Common myeloid progenitor, CD34-positive (primary cell): ENCODE results near the gene APOO.

Source experiments
- CTCF ChIA-PET: fragments of 350-600 bp; sonication (Branson Sonifier 250); formaldehyde crosslinking; loops from one replicate; lab custom pipeline; 2021; ENCODE audit warnings: antibody characterized with exemption; lab: Charles Lee
- POLR2A ChIA-PET: fragments of 350-600 bp; sonication (Branson Sonifier 250); formaldehyde crosslinking; loops from one replicate; lab custom pipeline; 2021; ENCODE audit warnings: antibody characterized with exemption; lab: Charles Lee
- DNase-seq, 3 donors: peaks; one replicate each; pipeline versions ENCODE4 v3.0.0 to v3.0.0-alpha.2; 2013
- H3K27ac ChIP-seq, 2 experiments: 1 replicate in 1 of 2; 2 replicates in 1 of 2; pipeline ENCODE4 v1.7.0; 2013; ENCODE audit warnings: inconsistent platforms in 2 of 2, low read length in 2 of 2, mild to moderate bottlenecking in 2 of 2, low read depth in 1 of 2, moderate library complexity in 1 of 2; ENCODE audit not compliant: severe bottlenecking in 2 of 2, insufficient read depth in 1 of 2, poor library complexity in 1 of 2
- H3K27me3 ChIP-seq, 5 experiments: replicated peaks in 2 of 5; 1 replicate in 3 of 5; 2 replicates in 2 of 5; pipeline versions ENCODE4 v1.6.1 to v1.7.0; 2013; ENCODE audit warnings: low read length in 4 of 5, mild to moderate bottlenecking in 2 of 5, moderate library complexity in 2 of 5, inconsistent platforms in 1 of 5; ENCODE audit not compliant: insufficient read depth in 5 of 5, control insufficient read depth in 4 of 5
- H3K36me3 ChIP-seq, 4 experiments: 1 replicate in 2 of 4; 2 replicates in 2 of 4; pipeline versions ENCODE4 v1.6.1 to v1.7.0; 2013; ENCODE audit warnings: low read length in 3 of 4, control low read depth in 1 of 4, mild to moderate bottlenecking in 1 of 4; ENCODE audit not compliant: control insufficient read depth in 4 of 4, insufficient read depth in 4 of 4
- H3K4me1 ChIP-seq, 4 experiments: 1 replicate in 3 of 4; 2 replicates in 1 of 4; pipeline versions ENCODE4 v1.6.1 to v1.7.1; 2013; ENCODE audit warnings: low read length in 3 of 4, mild to moderate bottlenecking in 3 of 4, control low read depth in 1 of 4, inconsistent platforms in 1 of 4, moderate library complexity in 1 of 4; ENCODE audit not compliant: control insufficient read depth in 4 of 4, insufficient read depth in 4 of 4; ENCODE audit errors: control extremely low read depth in 1 of 4
- H3K4me3 ChIP-seq, 7 experiments: 1 replicate in 4 of 7; 2 replicates in 3 of 7; pipeline versions ENCODE4 v1.5.1 to v1.7.0; 2013; ENCODE audit warnings: mild to moderate bottlenecking in 7 of 7, low read length in 6 of 7, moderate library complexity in 6 of 7, inconsistent platforms in 2 of 7, low read depth in 2 of 7, control low read depth in 1 of 7; ENCODE audit not compliant: insufficient read depth in 4 of 7, control insufficient read depth in 1 of 7; ENCODE audit errors: extremely low read depth in 1 of 7
- H3K9me3 ChIP-seq, 5 experiments: 1 replicate in 4 of 5; 2 replicates in 1 of 5; pipeline versions ENCODE4 v1.6.1 to v1.7.1; 2013; ENCODE audit warnings: low read length in 4 of 5, mild to moderate bottlenecking in 2 of 5, inconsistent platforms in 1 of 5, low read depth in 1 of 5, moderate library complexity in 1 of 5; ENCODE audit not compliant: control insufficient read depth in 4 of 5, insufficient read depth in 2 of 5; ENCODE audit errors: control extremely low read depth in 1 of 5
- WGBS: methylation state at CpG from one replicate; pipeline ENCODE4 v1.1.5; 2013; ENCODE audit not compliant: insufficient coverage; 5-methylcytosine and 5-hydroxymethylcytosine counted together

The APOO gene

GRCh38 chrX:23816179-23816578, 91.6 kb downstream of the APOO start:
- WGBS, result 92% methylated on average over 2 of the region's 4 CpGs
- Histone ChIP-seq H3K4me3 (no peak overlapping the region), H3K27me3 (peaks cover 0 to 4% (median 0%) of the 10 kb centered on the region in 5 experiments), H3K9me3 (peaks cover 0 to 3% (median 2%) of the 10 kb centered on the region in 5 experiments), H3K27ac (no peak overlapping the region), H3K36me3 (no peaks in the 10 kb centered on the region), H3K4me1 (peaks cover 0 to 7% (median 0%) of the 10 kb centered on the region in 4 experiments)
- CTCF ChIA-PET, result interaction anchor here (1.0 kb wide), 1 partner anchor 55 kb away, joined by 3 read pairs; no protein-coding TSS in a partner anchor
- no peak for DNase-seq
- POLR2A ChIA-PET, result no interaction called here

GRCh38 chrX:23815376-23815775, 92.4 kb downstream of the APOO start:
- DNase-seq, result no peak
- peaks cover 0 to 3% (median 2%) of the 10 kb centered on the region in 5 experiments for H3K9me3 ChIP-seq
- H3K27me3 ChIP-seq, result peaks cover 0 to 4% (median 0%) of the 10 kb centered on the region in 5 experiments
- peaks cover 0 to 7% (median 0%) of the 10 kb centered on the region in 4 experiments for H3K4me1 ChIP-seq
- H3K4me3 ChIP-seq, result no peak overlapping the region
- 80% methylated on average over 3 of the region's 7 CpGs for WGBS
- no peak overlapping the region for H3K27ac ChIP-seq
- no peaks in the 10 kb centered on the region for H3K36me3 ChIP-seq
- ChIA-PET POLR2A (no interaction called here), CTCF (no interaction called here)

- no CpG with 5 or more reads among the region's 1 CpG for WGBS
- no peak for DNase-seq
- Histone ChIP-seq H3K9me3 (peaks cover 0 to 3% (median 2%) of the 10 kb centered on the region in 5 experiments), H3K4me3 (no peak overlapping the region), H3K4me1 (peaks cover 0 to 7% (median 0%) of the 10 kb centered on the region in 4 experiments), H3K36me3 (no peaks in the 10 kb centered on the region), H3K27ac (no peak overlapping the region), H3K27me3 (peaks cover 0 to 4% (median 0%) of the 10 kb centered on the region in 5 experiments)
- ChIA-PET CTCF (no interaction called here), POLR2A (interaction anchor here (0.5 kb wide), 1 partner anchor 723 kb away, joined by 3 read pairs; no protein-coding TSS in a partner anchor)
These were observed 93.9 kb downstream of the APOO start for GRCh38 chrX:23813808-23814207.

GRCh38 chrX:23811656-23812055, 96.1 kb downstream of the APOO start:
- whole genome bisulfite sequencing, result 67% methylated on average over 3 of the region's 6 CpGs
- peaks cover 0 to 3% (median 2%) of the 10 kb centered on the region in 5 experiments for H3K9me3 ChIP-seq
- H3K27me3 ChIP-seq, result peaks cover 0 to 4% (median 0%) of the 10 kb centered on the region in 5 experiments
- peaks cover 0 to 4% (median 0%) of the 10 kb centered on the region in 4 experiments for H3K4me1 ChIP-seq
- H3K4me3 ChIP-seq, result no peak overlapping the region
- no peak for DNase-seq
- ChIA-PET POLR2A (no interaction called here), CTCF (interaction anchor here (1.5 kb wide), 1 partner anchor 90 kb away, joined by 3 read pairs; no protein-coding TSS in a partner anchor)
- H3K36me3 ChIP-seq, result no peaks in the 10 kb centered on the region
- no peak overlapping the region for H3K27ac ChIP-seq

- Histone ChIP-seq H3K9me3 (peaks cover 0 to 3% (median 2%) of the 10 kb centered on the region in 5 experiments), H3K27me3 (peaks cover 0 to 4% (median 0%) of the 10 kb centered on the region in 5 experiments), H3K36me3 (no peaks in the 10 kb centered on the region), H3K27ac (no peak overlapping the region), H3K4me1 (peaks cover 0 to 4% (median 0%) of the 10 kb centered on the region in 4 experiments), H3K4me3 (peak overlapping the region in 1 of 7 experiments; percentile 54)
- ChIA-PET CTCF (interaction anchor here (1.5 kb wide), 1 partner anchor 90 kb away, joined by 3 read pairs; no protein-coding TSS in a partner anchor), POLR2A (no interaction called here)
- DNase-seq, result peak; percentile 11 to 65 (median 57)
- 41% methylated on average over 7 of the region's 10 CpGs for WGBS
These were observed 96.6 kb downstream of the APOO start for GRCh38 chrX:23811108-23811651.

GRCh38 chrX:23810279-23810678, 97.5 kb downstream of the APOO start:
- Histone ChIP-seq H3K27ac (no peak overlapping the region), H3K4me1 (peaks cover 0 to 4% (median 0%) of the 10 kb centered on the region in 4 experiments), H3K4me3 (no peak overlapping the region), H3K9me3 (peaks cover 0 to 3% (median 2%) of the 10 kb centered on the region in 5 experiments), H3K36me3 (no peaks in the 10 kb centered on the region), H3K27me3 (peaks cover 0 to 4% (median 0%) of the 10 kb centered on the region in 5 experiments)
- DNase-seq, result no peak
- POLR2A ChIA-PET, result no interaction called here
- CTCF ChIA-PET, result no interaction called here
- WGBS, result 83% methylated on average over 3 of the region's 3 CpGs

GRCh38 chrX:23805389-23805788, 102.3 kb downstream of the APOO start:
- ChIA-PET CTCF (no interaction called here), POLR2A (no interaction called here)
- no peaks in the 10 kb centered on the region for H3K36me3 ChIP-seq
- no peaks in the 10 kb centered on the region for H3K27me3 ChIP-seq
- H3K4me3 ChIP-seq, result no peak overlapping the region
- H3K9me3 ChIP-seq, result no peaks in the 10 kb centered on the region
- 97% methylated on average over 9 of the region's 9 CpGs for WGBS
- peaks cover 0 to 5% (median 1%) of the 10 kb centered on the region in 4 experiments for H3K4me1 ChIP-seq
- no peak for DNase-seq
- no peak overlapping the region for H3K27ac ChIP-seq
